HAP-1 (cell line): Measurements from ENCODE around the gene CD300LF.

Experiments
- DNase-seq, 2 experiments: peaks; one replicate each; pipeline ENCODE4 v3.0.0-alpha.2; 2016 to 2020; ENCODE audit warnings: low spot score in 2 of 2
- H3K27me3 ChIP-seq: fragments of 250-450 bp; sonication (Bioruptor Pico); 2 replicates; pipeline ENCODE4 v1.5.1; 2020; ENCODE audit warnings: low read depth, mild to moderate bottlenecking, moderate library complexity
- H3K36me3 ChIP-seq: fragments of 250-450 bp; sonication (Bioruptor Pico); replicated peaks from 2 replicates; pipeline ENCODE4 v1.5.1; 2020; ENCODE audit warnings: mild to moderate bottlenecking
- H3K4me1 ChIP-seq: fragments of 250-450 bp; sonication (Bioruptor Pico); 2 replicates; pipeline ENCODE4 v1.5.1; 2020; ENCODE audit warnings: mild to moderate bottlenecking
- H3K4me3 ChIP-seq: fragments of 250-450 bp; sonication (Bioruptor Pico); 2 replicates; pipeline ENCODE4 v1.5.1; 2020; ENCODE audit warnings: mild to moderate bottlenecking, moderate library complexity
- H3K9me3 ChIP-seq: fragments of 250-450 bp; sonication (Bioruptor Pico); 2 replicates; pipeline ENCODE4 v1.5.1; 2020; ENCODE audit warnings: mild to moderate bottlenecking, moderate library complexity
- in situ Hi-C: fragments of 300-500 bp; cut with MboI; formaldehyde crosslinking; loops from 3 replicates; pipeline ENCODE4 v1.14.3; 2020; ENCODE audit warnings: low sequenced_read_pairs, inconsistent platforms, mixed read lengths

CD300LF gene

DNA sequence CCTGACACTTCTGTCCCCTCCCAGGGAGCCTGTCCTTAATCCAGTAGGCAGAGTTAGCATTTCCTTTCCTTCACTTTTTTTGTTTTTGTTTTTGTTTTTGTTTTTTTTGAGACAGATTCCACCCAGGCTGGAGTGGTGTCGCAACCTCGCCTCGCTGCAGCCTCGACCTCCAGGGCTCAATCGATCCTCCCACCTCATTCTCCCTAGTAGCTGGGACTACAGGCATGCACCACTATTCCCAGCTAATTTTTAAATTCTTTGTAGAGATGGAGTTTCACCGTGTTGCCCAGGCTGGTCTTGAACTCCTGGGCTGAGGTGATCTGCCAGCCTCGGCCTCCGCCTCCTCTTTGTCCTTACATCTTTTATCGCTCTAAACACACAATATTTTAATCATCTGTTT lies 39.7 kb upstream of the CD300LF start:
- H3K4me1 ChIP-seq = 0 out of 2 replicates have a peak, but pooled peaks cover 4% of the 10 kb centered on the region
- no peaks in the 10 kb centered on the region for H3K27me3 ChIP-seq
- H3K4me3 ChIP-seq = no peak overlapping the region
- no peak for DNase-seq
- H3K9me3 ChIP-seq = no peaks in the 10 kb centered on the region
- in situ Hi-C loops = no loop called here
- peaks cover 4% of the 10 kb centered on the region; the same call in 1 of the 2 replicates for H3K36me3 ChIP-seq

DNA sequence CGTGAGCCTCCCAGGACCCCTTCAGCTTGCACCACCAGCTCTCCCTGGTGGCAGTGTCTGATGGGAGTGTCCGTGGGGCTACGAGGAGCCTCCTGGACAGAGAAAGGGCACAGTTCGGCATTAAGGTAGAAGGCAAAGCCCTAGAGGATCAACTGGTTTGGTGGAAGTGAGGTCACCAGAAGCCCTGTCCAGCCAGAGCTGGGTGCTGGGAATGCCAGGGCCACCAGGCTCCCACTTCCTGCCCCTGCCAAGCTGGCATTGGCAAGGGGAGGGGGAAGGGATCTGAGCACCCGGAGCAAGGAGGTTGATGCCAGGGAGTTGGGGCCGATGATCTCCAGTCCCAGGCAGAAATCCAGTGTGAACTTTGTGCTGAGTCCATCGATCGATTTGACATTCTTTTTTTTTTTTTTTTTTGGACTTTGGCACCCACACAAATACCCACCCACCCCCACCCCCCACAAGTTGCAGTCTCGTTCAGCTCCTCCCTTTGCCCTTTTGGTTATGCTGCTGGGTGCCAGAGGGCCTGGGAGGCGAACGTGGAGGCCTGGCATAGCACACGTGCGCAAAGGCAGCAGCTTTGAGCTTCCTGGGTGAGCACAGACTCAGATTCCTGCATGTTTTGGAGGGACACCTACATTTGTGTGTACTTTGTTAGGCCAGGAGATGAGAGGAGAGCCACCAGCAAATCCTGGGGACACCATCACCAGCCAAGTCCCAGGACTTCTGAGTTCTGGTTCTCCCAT lies 37.8 kb upstream of the CD300LF start:
- Histone ChIP-seq H3K27me3 (no peaks in the 10 kb centered on the region), H3K4me1 (0 out of 2 replicates have a peak, but pooled peaks cover 4% of the 10 kb centered on the region), H3K9me3 (no peaks in the 10 kb centered on the region), H3K36me3 (peaks cover 4% of the 10 kb centered on the region; the same call in 1 of the 2 replicates), H3K4me3 (peak overlapping the region; percentile 99)
- no peak for DNase-seq
- in situ Hi-C loops = no loop called here

DNA sequence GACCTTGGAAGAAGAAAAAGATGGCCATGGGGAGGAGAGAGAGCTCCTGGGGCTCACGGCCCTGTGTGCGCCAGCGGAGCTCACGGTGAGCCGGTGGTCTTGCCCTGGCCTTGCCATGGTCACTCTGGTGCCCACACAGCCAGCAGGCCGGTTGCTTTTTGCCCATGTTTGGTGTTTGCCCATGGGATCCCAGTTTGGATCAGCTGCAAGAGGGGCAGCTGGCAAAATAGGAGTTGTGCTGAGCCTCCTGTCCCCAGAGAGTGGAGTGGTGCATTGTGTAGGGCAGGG lies 37.3 kb upstream of the CD300LF start:
- H3K36me3 ChIP-seq = peaks cover 4% of the 10 kb centered on the region; the same call in 1 of the 2 replicates
- peak overlapping the region; percentile 99 for H3K4me3 ChIP-seq
- H3K4me1 ChIP-seq = 0 out of 2 replicates have a peak, but pooled peaks cover 4% of the 10 kb centered on the region
- in situ Hi-C loops = no loop called here
- no peaks in the 10 kb centered on the region for H3K27me3 ChIP-seq
- no peak for DNase-seq
- no peaks in the 10 kb centered on the region for H3K9me3 ChIP-seq

DNA sequence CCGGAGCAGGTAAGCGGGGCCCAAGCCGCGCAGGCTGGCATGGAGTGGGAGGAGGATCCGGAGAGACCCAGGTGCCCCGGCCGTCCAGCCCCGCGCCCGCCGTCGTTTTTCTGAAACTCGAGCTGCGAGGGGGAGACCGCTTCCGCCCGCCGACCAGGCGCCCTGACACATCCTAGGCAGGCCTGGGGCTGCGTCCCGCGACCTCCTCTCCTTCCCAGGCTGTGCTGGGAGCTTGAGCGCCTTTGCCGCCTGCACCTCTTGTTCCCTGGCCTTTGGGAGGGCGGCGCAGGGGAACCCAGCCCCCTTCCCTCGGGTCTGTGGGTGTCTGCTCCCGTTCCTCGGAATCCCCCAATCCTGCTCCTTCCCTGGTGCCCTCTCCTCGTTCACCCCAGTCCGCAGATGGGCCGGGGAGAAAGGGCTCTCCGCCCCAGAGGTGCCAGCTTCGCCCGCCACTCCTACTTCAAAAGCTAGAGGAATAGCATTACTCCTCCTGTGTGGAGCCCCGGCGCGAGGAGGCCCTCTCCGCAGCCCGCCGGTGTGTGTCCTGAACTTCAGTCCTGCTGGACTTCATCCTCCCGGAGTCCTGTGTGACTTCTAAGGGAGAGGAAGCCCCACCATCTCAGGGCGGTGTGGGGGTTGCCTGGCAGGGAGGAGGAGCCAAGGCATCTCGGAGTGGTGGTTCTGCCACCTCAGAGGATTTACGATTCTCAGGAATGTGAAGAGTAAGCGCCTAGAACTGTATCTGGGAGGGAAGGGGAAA lies 36.7 kb upstream of the CD300LF start:
- Histone ChIP-seq H3K36me3 (peaks cover 4% of the 10 kb centered on the region; the same call in 1 of the 2 replicates), H3K27me3 (no peaks in the 10 kb centered on the region), H3K4me3 (peak overlapping the region; percentile 99), H3K4me1 (0 out of 2 replicates have a peak, but pooled peaks cover 4% of the 10 kb centered on the region), H3K9me3 (no peaks in the 10 kb centered on the region)
- in situ Hi-C loops = no loop called here
- DNase-seq = peak; percentile 8 to 58

DNA sequence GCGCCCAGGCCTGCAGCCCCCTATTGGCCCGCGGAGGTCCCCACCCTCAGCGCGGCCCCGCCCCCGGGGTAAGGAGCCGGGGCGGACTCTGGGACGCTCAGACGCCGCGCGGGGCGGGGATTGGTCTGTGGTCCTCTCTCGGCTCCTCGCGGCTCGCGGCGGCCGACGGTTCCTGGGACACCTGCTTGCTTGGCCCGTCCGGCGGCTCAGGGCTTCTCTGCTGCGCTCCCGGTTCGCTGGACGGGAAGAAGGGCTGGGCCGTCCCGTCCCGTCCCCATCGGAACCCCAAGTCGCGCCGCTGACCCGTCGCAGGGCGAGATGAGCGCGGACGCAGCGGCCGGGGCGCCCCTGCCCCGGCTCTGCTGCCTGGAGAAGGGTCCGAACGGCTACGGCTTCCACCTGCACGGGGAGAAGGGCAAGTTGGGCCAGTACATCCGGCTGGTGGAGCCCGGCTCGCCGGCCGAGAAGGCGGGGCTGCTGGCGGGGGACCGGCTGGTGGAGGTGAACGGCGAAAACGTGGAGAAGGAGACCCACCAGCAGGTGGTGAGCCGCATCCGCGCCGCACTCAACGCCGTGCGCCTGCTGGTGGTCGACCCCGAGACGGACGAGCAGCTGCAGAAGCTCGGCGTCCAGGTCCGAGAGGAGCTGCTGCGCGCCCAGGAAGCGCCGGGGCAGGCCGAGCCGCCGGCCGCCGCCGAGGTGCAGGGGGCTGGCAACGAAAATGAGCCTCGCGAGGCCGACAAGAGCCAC lies 36.0 kb upstream of the CD300LF start, which contains the start of gene NHERF1:
Gene NHERF1 (plus strand): TSS at position 100 of the 750 bp plus-strand sequence. CDS start 219 bp downstream, at position 319.
- H3K36me3 ChIP-seq = peaks cover 4% of the 10 kb centered on the region; the same call in 1 of the 2 replicates
- DNase-seq = peak; percentile 87 to 94
- H3K4me1 ChIP-seq = 0 out of 2 replicates have a peak, but pooled peaks cover 4% of the 10 kb centered on the region
- peak within 1 kb of the TSS; percentile 99 for H3K4me3 ChIP-seq
- H3K9me3 ChIP-seq = no peaks in the 10 kb centered on the region
- in situ Hi-C loops = no loop called here
- no peaks in the 10 kb centered on the region for H3K27me3 ChIP-seq

DNA sequence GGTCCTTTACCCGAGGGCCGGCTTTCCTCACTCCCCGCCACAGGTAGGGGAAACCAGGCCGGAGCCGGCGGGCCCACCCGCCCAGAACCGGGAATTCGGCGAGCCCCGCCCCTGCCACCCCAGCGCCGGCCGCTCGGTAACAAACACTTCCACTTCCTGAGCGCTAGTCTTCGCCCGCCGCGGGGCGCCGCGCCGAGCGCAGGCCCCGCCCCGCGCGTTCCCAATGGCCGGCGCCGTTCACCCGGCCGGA lies 35.5 kb upstream of the CD300LF start:
- in situ Hi-C loops = no loop called here
- DNase-seq = no peak
- Histone ChIP-seq H3K4me3 (peak overlapping the region; percentile 99), H3K36me3 (peaks cover 4% of the 10 kb centered on the region; the same call in 1 of the 2 replicates), H3K4me1 (0 out of 2 replicates have a peak, but pooled peaks cover 4% of the 10 kb centered on the region), H3K27me3 (no peaks in the 10 kb centered on the region), H3K9me3 (no peaks in the 10 kb centered on the region)

DNA sequence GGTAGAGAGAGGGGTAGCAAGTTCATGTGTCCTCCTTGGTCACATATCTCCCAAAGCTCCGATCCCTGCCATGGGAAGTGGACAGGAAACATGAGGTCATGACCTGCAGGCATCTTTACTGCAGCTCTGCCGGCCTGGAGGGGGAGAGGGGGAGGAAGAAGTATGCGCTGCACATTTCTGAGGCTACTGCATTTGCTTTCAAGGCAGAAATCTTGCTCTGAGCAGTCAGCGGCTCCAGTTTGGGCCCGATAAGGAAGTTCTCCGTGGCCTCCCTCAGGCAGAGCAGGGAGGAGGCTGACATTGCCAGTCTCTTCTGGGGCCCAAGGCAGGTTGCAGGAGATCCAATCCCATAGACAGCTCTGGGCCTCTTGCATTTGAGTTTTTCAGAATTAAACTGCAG lies 34.2 kb upstream of the CD300LF start:
- in situ Hi-C loops = no loop called here

DNA sequence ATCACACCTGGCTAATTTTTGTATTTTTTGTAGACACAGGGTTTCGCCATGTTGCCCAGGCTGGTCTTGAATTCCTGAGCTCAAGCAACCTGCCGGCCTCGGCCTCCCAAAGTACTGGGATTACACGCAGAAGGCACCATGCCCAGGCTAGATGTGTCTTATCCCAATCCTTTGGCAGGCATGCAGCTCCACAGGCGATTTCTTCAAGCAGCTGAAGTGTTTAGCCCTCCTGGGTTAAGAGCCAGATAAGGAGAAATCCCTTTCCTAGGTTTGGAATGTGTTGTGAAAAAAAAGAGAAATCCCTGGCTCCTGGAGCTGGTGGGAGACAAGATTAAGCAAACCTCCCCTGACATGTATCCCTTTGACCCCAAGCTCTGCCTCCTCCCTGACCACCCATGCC lies 33.7 kb upstream of the CD300LF start:
- Histone ChIP-seq H3K4me3 (no peak overlapping the region), H3K36me3 (no peaks in the 10 kb centered on the region), H3K9me3 (no peaks in the 10 kb centered on the region), H3K27me3 (no peaks in the 10 kb centered on the region), H3K4me1 (0 out of 2 replicates have a peak, but pooled peaks cover 4% of the 10 kb centered on the region)
- in situ Hi-C loops = no loop called here
- no peak for DNase-seq

More for the DNA sequence above, 34.2 kb upstream of the CD300LF start:
- no peaks in the 10 kb centered on the region for H3K27me3 ChIP-seq
- no peak for DNase-seq
- no peak overlapping the region for H3K4me3 ChIP-seq
- H3K36me3 ChIP-seq = no peaks in the 10 kb centered on the region
- H3K4me1 ChIP-seq = 0 out of 2 replicates have a peak, but pooled peaks cover 4% of the 10 kb centered on the region
- H3K9me3 ChIP-seq = no peaks in the 10 kb centered on the region

DNA sequence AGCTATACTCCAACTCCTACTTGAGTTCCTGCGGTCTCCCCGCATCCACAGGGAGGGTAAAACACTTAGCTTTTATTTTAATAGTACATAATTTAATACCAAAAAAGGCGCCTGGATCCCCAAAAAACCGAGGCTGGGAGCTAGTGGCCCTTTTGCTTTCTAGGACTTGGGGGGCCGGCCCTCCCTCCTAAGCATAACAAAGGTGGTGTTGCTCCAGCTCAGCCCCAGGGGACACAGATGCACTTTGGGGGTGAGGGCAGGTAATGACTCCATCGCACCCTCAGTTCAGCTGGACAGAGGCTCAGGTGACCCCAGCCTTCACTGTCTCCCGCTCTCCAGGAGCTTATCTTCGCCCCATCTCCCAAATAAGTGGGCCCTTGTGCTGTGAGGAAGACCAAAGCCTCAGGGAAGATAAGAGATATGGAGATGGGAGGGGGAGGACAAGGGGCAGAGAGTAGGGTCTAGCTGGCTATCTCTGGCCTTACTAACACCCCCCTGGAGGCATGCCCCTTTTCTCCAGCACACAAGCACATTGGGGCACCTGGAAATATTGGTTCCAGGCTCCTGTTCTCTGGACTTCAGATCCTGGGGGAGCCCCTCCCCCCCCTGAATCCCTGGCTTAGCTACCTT lies 32.9 kb upstream of the CD300LF start:
- in situ Hi-C loops = no loop called here
- Histone ChIP-seq H3K36me3 (no peaks in the 10 kb centered on the region), H3K27me3 (no peaks in the 10 kb centered on the region), H3K4me1 (0 out of 2 replicates have a peak, but pooled peaks cover 4% of the 10 kb centered on the region), H3K4me3 (no peak overlapping the region), H3K9me3 (no peaks in the 10 kb centered on the region)
- no peak for DNase-seq

DNA sequence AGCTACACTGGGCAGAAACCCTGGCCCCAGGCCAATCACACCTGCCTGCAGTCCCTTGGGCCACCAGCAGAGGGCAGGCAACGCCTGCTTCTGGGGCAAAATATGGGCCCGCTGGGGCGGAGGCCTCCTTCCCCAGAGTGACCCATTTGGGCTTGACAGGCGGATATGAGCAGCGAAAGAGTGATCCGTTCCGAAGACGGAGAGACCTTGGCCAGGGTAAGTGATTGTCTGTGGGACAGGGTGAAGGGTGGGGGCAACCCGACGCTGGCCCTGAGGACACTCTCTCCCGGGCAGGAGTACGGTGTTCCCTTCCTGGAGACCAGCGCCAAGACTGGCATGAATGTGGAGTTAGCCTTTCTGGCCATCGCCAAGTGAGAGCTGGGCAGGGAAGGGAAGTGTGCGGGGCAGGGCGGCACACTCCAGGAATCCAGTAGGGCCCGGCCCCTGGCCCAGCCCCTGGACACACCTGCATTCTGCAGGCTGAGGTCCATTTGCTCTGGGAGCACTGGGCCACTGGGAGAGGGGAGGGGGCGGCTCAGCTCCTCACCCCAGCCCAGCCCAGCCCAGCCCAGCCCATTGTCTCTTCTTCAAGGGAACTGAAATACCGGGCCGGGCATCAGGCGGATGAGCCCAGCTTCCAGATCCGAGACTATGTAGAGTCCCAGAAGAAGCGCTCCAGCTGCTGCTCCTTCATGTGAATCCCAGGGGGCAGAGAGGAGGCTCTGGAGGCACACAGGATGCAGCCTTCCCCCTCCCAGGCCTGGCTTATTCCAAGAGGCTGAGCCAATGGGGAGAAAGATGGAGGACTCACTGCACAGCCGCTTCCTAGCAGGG lies 32.2 kb upstream of the CD300LF start:
- Histone ChIP-seq H3K36me3 (no peaks in the 10 kb centered on the region), H3K4me1 (no peaks in the 10 kb centered on the region), H3K4me3 (no peak overlapping the region), H3K9me3 (no peaks in the 10 kb centered on the region), H3K27me3 (no peaks in the 10 kb centered on the region)
- in situ Hi-C loops = loop anchor here (5.0 kb wide), 1 partner anchor 122 kb away; no protein-coding TSS in a partner anchor
- DNase-seq = peak; percentile 53 to 86

DNA sequence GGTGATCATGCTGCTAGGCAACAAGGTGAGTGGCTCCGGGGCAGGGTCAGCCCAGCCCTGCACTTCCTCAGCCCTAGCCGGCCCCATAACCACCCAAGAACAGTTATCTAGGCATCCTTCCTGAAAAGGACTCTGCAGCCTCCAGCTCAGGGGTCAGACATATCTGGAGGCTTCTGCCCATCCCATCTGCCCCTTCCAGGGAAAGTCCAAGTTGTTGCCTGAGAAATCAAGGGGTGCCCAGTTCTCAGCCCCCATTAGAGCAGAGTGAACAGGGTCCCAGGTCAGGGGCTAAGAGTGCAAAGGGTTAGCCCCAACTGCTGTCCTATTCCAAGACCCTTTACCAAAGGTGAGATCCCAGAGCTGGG lies 31.6 kb upstream of the CD300LF start:
- in situ Hi-C loops = loop anchor here (5.0 kb wide), 1 partner anchor 123 kb away; no protein-coding TSS in a partner anchor
- H3K4me1 ChIP-seq = no peaks in the 10 kb centered on the region

DNA sequence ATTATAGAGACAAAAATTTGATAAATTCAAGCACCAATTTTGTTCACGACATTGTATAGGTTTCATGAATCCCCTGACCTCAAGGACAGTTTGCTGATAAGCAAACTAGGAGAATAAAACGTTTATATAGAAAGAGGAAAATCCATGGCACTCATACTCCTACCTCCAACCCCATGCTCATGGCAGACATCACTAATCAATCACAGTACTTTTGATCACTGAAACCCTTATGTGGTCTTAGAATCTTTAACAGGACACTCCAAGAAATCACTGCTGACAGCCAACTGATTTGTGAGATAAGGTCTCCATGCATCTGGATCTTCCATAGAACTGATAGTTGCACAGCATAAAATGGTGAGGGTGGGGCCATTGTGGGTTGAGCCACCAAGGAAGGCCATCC lies 31.0 kb upstream of the CD300LF start:
- H3K4me1 ChIP-seq = no peaks in the 10 kb centered on the region
- no peaks in the 10 kb centered on the region for H3K36me3 ChIP-seq
- H3K27me3 ChIP-seq = 0 out of 2 replicates have a peak, but pooled peaks cover 2% of the 10 kb centered on the region
- in situ Hi-C loops = loop anchor here (5.0 kb wide), 1 partner anchor 124 kb away; no protein-coding TSS in a partner anchor
- no peaks in the 10 kb centered on the region for H3K9me3 ChIP-seq
- no peak overlapping the region for H3K4me3 ChIP-seq
- no peak for DNase-seq

More for the DNA sequence above, 31.6 kb upstream of the CD300LF start:
- Histone ChIP-seq H3K9me3 (no peaks in the 10 kb centered on the region), H3K27me3 (no peaks in the 10 kb centered on the region), H3K4me3 (no peak overlapping the region), H3K36me3 (no peaks in the 10 kb centered on the region)
- no peak for DNase-seq
